GM12892 (cell line): ENCODE results near the gene KIF26B.

Experiments
- POLR2A ChIP-seq: IDR thresholded peaks from 2 replicates; pipeline ENCODE4 v1.6.1; 2011; ENCODE audit warnings: low read depth, low read length, control low read depth
- POLR2AphosphoS5 ChIP-seq: IDR thresholded peaks from 2 replicates; pipeline ENCODE4 v1.6.1; 2011; ENCODE audit warnings: low read depth, low read length, control low read depth
- TAF1 ChIP-seq: IDR thresholded peaks from 2 replicates; pipeline ENCODE4 v1.6.1; 2011; ENCODE audit warnings: low read depth, mild to moderate bottlenecking, control low read depth, low read length, borderline replicate concordance

- TF ChIP-seq TAF1: no peak
- TF ChIP-seq POLR2A: no peak
- TF ChIP-seq POLR2AphosphoS5: no peak
Observed at GRCh38 chr1:245678860-245679411, 524.2 kb downstream of the KIF26B start.
